Measurements from ENCODE around the gene COX7A2.
A peak's percentile ranks its signal among the peaks of the same experiment; 100 is the strongest.

The COX7A2 gene

DNA sequence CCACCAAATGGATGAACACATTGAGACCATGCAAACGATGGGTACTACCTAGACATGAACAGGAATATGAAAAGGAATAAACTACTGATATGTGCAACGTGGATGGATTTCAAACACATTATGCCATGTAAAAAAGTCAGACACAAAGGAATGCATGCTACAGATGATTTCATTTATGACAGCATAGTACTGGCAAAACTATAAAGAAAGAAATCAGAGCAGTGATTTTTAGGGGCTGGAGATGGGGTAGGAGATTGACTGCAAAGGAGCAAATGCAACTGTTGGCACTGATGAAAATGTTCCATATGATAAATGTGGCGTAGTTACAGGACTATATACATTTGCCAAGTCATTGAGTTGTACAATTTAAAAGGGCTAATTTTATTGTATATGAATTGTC, 24.3 kb downstream of the COX7A2 start:
- no peak for DNase-seq

GRCh38 chr6:75217193-75217592, 26.4 kb downstream of the COX7A2 start:
- no peak for DNase-seq

GRCh38 chr6:75215291-75215690, 28.3 kb downstream of the COX7A2 start:
- DNase-seq: no peak

GRCh38 chr6:75213732-75214131, 29.9 kb downstream of the COX7A2 start:
- DNase-seq: no peak

- no peak for DNase-seq
These were observed 30.5 kb downstream of the COX7A2 start for GRCh38 chr6:75213112-75213511.

DNA sequence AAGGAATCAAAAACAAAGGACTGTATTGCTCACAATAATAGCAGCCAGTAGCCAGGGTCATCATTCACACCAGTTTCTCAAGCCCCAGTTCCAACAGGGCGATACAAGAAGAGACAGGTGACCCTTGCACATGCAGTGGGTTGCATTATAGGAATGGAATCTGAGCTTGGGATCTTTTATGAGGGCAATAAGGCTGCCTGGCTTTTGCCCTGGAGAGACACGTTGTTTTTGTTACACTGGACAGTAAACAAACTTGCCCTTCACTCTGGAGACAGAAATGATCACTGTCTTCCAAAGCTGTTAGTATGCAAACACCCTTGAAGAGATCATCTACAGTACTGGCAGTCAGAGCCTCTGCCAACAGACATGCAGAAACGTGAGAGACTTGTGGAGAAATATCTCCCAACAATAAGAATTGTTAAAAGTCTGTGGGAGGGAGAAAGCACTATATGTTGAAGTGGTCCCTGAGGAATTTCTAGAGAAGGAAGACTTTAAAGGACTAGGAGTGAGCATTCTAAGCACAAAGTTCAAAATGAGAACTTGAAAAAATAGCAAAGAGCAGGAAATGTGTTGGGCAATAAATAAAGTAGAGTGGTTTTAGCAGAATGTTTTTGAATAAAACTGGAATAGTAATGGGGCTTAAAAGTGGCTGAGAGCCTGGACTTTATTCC, 31.5 kb downstream of the COX7A2 start:
- no peak for DNase-seq

DNA sequence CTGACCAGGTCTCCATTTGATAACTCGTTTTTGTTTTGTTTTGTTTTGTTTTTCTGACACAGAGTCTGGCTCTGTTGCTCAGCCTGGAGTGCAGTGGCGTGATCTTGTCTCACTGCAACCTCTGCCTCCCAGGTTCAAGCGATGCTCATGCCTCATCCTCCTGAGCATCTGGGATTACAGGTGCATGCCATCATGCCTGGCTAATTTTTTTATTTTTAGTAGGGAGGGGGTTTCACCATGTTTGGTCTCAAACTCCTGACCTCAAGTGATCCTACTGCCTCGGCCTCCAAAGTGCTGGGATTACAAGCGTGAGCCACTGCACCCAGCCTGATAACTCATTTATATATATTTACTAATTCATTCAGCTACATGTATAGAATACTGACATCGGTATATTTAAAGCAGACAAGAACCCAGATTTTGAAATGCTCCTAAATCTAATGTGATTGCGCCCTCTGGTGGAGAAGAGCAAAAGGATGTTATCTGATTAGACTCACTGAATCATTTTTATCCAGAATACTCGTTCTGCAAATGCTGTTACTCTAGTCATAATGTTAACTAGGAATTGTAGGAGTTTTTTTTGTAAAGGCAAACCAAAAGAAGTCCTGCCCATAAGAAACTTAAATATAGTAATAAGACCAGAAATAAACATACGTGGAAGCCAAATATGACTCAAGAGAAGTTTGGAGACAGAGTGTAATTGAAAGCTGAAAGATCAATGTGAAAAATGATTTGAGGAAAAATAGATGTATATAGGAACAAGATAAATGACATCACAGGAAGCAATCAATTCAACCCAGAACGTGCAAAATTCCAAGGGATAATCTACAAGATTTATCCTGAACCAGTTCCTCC, 32.5 kb downstream of the COX7A2 start:
- peak; percentile 51 to 69 for DNase-seq

DNA sequence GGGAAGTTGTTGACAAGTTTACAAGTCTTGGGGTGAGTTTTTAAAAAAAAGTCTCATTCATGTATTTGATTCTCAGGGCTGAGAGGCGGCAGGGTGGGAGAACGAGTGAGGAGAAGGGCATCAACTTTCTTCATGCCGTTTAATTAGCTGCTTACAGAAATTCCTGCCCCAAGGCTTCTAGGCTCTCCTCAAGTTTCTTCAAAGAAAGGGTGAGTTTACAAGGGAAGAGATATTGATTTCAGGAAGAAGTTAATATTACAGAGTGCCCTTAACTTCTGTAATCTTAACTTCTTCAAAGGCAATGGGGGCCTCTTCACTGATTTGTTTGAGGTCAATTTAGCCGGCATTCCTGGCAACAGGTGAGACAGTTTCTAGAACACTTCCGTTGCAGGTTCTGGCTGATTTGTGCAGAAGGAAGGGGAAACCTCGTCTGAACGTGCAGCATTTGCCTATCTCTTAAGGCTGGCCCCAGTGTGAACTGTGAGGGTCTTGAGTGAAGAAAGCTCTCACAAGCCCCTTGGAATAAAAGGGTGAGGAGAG, 34.3 kb downstream of the COX7A2 start:
- DNase-seq: no peak

DNA sequence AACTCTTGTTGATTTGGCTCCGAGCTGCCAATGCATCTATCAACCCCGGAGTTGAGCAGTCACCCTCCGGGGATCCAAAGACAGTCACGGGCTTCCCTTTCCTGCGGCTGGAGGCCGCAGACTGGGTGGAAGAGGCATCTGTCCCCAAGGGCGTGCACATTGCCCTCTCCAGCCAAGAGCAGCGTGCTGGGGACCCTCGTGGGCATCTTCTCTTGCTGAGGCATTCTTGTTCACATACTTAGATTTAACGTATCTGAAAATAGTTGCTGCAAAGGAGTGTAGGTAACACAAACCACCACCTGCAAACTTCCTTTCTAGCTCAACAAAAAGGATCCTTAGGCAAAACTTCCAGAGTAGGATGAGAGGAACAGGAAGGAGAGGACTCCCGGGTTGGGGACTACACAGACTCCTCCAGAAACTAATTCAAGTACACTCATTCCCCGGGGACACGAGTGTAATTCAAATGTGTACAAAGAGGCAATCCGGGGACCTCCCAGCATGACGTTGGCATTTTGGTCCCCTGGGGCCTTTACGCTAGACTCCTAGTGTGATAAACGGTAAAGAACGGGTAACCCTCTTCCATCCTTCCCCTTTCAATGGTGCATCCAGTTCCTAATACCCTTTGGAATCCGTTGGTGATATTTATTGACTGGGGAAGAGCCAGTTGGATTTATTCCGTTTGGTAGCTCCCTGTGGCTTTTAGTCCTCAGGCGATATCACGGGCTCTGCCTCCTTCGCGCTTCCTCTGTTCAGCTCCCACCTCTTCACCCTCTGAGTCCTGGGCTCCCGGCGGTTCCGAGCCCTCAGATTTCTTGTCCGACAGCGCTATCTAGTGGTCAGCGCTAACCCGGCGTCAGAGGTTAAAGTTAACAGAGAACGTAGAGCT, 35.1 kb downstream of the COX7A2 start:
- peak; percentile 75 to 84 for DNase-seq

DNA sequence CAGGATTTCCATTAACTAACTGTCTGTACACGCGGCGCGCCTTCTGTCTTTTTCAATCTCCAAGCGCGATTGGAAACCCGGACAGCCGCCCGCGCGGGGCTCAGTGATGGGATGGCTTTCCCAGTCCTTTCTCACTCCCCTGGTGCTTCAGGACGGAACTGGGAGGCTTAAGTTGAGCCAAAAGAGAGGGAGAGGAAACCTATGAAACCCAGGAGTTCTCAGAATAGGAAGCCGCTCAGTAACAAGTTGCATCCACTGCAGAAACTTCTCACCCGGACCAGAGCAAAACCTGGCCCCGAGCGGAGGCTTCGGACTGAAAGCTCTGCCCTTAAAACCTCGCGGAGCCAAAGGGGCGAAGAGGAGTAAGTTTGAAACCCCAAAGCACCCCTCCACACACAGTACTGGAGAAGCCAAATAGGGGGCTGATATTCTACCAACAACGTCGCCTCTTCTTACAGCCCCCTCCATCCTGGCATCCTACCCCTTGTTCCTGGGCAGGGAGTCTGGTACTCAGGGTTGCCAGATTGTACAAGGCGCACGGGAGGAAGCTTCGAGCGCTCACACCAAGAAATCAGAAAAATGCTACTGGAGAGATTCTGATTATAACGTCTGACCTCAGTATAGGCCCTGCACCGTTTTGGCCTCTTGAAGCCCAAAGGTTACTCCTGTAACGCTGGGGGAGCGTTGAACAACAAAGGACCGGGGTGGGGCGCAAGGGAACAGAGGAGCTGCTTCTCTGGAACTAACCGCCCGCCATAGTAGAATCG, 36.8 kb downstream of the COX7A2 start:
- no peak for DNase-seq

DNA sequence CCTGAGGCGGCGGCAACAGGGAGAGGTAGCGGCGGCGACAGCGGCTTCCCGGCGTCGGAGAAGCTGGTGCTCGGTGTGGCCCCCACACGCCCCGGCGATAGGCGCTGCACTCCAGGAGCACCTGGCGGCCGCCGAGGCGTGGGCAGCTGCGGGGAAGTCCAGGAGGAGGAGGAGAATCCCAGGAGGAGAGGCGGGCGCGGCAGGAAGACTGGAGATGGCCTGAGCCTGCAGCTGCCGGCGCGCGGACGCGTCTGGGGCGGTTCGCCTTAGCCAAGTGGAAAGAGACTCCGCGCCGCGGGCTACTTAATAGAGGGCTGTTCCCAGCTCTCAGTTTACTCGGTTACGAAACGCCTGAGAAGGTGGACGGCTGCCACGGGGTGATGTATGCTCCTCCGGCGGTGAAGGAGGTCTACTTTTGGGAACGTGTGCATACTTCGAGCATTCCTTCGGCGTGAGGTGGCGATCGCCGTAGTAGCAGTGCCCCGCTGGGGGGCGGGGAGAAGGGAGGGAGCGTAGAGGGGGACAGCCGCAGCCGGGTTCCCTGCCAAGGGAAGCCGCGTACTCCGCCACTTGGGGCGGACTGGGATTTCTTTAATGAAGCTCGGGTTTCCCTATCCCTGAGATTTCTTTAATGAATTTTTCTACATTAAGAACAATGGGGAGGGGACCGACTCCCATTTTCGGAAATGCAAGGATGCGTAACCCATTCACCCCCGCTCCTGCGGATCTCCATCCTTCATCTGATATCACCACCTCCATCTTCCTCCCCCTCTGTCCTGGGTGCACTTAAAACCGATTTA, 37.6 kb downstream of the COX7A2 start, which contains the start of gene COL12A1:
Gene COL12A1, minus strand, starts transcription at position 278 of the 800 bp plus-strand sequence. CDS start 3,261 bp downstream, outside the sequence.
- DNase-seq: no peak

DNA sequence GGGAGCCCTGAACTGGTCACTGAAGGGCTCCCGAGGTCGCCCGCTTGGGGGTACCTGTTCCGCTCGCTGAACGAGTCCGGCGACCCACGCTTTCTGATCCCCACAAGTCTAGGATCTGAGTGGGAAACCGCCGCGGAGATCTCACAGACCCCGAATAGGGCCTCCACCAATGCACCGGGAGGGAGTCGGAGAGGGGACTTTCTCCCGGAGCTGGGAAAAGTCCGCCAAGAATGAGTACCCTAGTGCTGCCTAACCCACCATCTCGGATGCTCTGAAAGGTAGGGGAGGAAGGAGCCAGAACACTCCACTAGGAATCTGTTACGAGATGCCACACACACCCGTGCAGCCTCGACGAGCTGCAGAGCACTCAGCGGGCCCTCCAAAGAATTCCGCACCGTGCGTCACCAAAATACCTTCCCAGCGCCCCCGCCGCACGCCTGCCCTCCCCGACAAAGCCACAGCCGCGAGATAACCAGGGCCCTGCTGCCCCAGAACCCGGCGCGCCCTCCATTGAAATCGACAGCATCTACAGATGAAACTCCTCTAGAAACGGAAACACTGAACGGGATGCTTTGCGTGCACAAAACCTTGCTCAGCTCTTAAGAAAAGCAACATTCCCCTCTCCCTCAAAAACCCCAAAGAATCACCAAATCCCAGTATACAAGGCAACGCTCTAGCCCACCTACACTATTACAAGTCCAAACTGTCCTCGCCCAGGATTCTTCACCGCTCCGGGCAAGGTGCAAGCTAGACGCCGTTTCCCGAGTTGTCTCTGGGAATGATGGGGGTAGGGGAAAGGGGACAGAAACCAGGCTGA, 38.4 kb downstream of the COX7A2 start:
- no peak for DNase-seq

DNA sequence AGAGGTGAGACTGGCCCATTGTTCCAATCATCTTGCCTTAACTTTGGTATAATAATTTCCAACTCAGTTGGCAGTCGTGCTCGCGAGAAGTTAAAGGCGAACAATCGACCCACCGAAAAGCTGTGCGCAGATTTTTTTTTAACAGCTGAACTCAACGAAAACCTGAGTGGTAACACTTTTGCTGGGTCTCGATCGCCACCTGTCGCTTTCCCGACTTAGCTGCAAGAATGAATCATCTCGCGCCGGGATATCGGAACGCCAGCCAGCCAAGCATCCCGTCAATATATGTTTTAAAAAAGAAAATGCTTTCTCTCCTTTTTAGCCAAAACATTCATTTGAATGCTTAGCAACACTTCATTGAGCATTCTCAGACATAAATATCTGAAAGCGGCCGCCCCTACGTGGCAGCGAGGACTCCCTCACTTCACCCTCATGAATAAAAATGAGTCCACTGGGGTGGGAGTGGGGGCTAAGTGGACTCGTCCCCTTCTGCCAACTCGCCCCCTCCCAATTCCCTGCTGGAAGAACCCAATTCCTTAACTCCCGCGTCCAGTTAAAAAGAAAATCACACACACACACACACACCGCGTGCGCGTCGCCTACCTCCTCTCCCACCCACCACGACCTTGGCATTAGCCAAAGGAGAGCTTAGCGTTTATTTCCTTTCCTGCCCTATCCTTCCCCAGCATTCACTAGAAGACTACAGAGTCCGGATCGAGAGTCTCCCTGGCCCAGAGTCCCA, 39.2 kb downstream of the COX7A2 start:
- DNase-seq: peak in 1 of 2 donors; percentile 5

DNA sequence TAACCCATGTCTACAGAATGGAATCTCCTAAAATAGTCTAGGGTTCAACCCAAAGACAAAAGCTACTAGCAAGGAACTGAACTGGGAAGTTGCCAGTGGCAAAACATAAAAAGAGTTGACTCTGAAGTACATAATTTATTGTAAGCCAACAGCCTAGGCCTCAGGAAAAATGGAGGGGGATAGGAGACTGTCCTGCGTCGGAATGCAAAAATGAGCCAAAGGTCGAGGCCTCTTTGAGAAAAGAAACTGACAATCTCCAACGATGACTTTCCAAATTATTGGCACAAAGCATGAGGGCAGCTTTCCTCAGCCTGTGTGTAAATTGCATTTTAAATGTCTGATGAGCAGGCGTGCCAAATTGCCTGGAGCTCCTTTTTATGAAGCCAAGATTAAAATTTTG, 39.9 kb downstream of the COX7A2 start:
- no peak for DNase-seq

DNA sequence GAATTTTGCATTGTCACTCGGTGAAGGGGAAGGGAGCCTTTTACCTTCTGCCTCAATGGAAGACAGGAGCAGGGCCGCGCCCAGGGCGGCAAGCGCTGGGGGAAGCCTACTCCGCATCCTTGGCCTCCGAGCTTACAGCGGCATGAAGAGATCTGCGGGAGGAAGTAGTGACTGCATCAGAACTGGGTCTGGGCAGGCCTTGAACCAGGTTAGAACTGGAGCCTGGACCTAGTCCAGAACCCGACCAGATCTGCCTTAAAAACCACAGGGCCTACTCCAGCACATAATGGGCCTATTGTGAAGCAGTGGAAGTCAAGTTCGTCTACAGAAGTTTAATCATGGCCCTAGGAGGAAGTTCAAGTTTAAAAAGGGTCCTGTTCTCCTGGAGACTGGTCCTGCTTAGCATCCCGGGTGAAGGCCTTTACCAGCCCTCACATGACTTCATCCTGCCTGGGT, 40.9 kb downstream of the COX7A2 start:
- no peak for DNase-seq

GRCh38 chr6:75201901-75202672, 41.5 kb downstream of the COX7A2 start:
- no peak for DNase-seq

- no peak for DNase-seq
These were observed 42.6 kb downstream of the COX7A2 start for GRCh38 chr6:75201021-75201420.

- DNase-seq: no peak
These were observed 43.7 kb downstream of the COX7A2 start for GRCh38 chr6:75199889-75200288.

Measured in activated CD4-positive, alpha-beta T cell treated with anti-CD3 and anti-CD28 coated beads for 4 hours (primary cell).